RPMI8226 (cell line): Measurements from ENCODE around the gene LHFPL3.
"Not testable (repeated sequence)": the region's sequence is repeated elsewhere in the genome, so short reads cannot be mapped to it uniquely, and the experiment has no call there.

Experiments used
- DNase-seq: peaks from one replicate; pipeline ENCODE4 v3.0.0-alpha.2; 2015

The LHFPL3 gene

DNA sequence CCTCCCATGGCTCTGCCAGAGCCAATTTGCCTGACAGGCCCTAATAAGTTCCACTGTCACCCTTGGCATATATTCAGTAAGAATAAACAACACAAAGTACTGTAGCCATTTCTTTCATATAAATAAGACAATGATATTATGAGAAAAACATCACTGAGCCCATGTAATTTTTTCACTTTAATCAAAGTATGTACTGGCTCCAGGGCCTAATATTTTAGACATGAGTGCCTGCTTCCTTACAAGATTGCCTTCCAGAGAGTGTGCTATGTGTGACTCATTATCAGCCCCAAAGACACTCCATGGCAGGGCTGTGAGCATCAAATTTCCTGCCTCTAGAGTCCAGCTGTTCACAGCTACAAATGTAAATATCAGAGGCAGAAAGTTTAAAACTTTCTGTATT is 297.6 kb downstream of the LHFPL3 start:
- no peak for DNase-seq

DNA sequence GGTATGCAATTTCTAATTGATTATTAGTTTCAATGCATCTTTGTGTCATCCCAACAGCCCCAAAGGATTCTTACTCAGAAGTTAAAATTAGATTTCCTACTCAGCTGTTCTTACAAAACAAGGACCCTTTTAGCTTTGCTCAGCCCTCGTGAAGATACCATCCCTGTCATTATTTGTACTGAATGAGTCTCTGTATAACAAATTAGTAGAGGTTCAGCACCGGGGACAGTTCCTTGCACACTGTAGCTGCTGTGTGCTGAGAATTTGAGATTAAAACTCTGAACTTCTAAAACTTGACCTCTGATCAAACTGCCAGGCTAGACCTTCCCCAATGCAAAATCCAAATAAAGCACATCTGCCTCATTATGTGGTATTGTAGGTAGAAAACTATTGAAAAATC is 299.1 kb downstream of the LHFPL3 start:
- peak; percentile 55 for DNase-seq

DNA sequence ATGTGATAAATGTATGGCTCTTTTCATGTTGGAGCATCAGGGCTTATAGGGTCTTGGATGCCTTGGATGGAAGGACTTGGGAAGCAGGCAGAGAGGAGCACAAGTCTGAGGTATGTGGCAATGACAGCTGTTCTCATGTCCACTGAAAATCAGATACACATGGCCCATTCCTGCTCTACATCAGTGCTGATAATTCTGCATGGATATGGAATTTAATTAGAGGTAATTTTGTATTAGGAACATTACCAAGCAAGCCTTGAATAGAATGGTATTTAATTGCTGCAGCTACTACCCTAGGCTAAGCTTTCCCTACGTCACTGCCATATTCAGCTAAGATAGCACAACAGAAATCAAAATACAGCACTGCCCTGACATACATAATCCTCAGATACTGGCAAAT is 299.6 kb downstream of the LHFPL3 start:
- DNase-seq, result no peak

DNA sequence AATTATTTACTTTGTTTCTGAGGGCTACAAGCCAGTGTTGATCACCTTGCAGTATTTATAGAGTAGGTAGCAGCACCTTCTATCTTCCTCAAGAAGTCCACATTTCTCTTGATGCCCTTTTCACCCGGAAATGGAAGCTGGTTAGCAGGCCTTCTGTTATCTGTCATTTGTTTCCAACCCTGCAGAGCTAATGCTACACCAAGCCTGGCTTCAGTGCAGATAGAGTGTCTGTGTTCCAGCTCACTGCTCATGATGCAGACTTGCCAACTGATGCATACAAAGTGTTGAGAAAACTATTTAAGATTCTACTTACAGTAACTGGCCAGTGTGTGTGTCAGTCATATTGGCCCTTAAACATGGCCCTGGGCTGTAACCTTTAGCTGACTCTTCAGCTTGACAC is 301.0 kb downstream of the LHFPL3 start:
- no peak for DNase-seq

DNA sequence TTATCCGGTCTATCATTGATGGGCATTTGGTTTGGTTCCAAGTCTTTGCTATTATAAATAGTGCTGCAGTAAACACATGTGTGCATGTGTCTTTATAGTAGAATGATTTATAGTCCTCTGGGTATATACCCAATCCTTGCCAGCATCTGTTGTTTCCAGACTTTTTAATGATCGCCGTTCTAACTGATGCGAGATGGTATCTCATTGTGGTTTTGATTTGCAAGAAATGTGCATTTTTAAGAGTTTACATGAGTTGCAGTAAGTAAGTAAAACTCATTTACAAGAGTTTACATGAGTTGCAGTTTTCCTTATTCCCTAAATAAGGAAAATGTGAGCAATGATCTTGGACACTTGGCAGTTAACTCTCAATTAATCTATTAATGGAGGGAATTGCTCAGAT is 312.1 kb downstream of the LHFPL3 start:
- no peak for DNase-seq

DNA sequence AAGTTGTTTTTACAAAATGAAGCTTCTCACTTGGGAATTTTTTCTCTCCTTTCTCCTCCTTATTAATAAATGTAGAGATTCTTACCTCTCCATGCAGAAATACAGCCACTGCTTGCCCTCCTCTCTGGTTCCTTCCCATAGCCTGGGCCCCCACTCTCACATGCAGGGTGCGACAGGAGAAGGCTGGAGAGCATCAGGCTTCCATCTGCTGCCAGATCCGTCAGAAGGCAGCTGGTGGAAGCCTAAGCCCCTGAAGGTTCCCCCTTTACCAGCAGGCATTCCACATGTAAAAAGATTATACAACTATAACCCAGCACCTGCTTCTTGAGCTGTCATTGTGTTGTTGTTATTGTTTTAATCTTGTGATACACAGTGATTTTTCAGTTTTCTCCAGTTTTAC is 314.2 kb downstream of the LHFPL3 start:
- DNase-seq, result no peak

DNA sequence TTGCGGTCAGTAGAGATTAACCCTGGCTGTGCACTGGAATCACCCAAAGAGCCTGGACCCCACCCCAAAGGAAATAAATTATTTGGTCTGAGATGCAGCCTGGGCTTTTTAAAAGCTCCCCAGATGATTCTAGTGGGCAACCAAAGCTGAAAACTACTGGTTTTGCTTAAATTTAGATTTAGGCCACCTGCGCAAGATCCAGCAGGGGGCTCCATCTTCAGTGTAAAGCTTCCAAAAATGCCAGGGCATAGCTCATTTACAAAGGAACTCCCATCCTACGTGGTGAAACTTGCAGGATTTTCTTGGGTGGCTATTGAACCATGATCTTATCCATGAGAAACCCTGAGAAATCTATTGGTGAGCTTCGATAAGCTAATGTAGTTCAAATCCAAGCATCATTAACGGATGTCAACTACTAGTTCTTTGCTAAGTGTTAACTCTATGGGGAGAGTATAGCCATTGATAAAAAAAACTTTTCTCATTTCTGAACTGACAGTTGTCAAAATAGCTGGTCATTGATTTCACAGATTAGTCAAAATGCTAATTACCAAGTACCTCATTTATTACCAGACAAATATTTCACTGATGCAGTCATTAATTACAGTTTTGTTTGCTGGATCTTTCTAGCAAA is 315.3 kb downstream of the LHFPL3 start:
- peak; percentile 46 for DNase-seq

DNA sequence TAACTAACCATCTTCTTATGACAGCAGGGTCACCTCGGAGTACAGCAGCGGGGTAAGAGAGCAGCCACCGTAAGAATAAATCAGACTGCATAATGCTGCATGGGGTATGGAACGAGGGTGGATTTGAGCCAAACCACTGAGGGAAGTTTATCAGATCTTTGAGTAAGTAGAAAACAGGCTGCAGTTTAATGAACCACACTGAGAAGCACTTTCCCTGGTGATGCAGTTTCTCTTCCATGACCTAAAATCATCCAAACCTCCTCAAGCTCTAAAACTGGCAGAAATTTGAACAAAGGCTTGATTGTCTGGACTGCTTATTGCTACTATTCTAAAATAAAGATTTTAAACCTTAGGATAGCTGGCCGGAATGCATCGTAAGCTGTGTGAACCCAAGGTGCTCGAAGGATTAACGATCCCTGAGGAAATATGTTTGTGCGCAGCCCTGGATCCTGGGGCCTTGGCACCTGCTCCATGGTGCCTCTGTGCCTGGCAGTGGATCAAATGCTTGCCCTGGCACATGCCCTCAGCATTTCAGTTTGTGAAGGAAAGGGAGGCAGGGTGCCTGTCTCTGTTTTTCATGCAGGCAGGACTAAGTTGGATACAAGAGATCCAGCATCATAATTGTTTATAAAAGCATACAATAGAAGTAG is 322.7 kb downstream of the LHFPL3 start:
- DNase-seq, result no peak

DNA sequence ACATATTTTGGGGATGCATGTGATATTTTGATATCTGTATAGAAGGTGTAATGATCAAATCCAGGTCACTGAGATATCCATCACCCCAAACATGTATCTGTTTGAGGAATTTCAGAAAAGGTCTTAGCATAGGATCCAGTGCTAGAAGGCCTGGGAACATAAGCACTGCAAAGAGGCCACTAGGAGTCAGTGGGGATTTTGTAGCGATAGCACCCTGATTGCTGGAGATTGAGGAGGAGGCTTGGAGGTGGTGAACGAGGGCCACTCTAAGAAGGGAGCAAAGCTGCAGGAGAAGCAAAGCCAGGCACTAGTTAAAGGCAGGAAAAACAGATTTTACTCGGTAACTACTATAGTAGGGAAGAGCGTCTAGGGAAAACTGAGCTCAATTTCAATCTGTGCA is 324.0 kb downstream of the LHFPL3 start:
- DNase-seq, result no peak

DNA sequence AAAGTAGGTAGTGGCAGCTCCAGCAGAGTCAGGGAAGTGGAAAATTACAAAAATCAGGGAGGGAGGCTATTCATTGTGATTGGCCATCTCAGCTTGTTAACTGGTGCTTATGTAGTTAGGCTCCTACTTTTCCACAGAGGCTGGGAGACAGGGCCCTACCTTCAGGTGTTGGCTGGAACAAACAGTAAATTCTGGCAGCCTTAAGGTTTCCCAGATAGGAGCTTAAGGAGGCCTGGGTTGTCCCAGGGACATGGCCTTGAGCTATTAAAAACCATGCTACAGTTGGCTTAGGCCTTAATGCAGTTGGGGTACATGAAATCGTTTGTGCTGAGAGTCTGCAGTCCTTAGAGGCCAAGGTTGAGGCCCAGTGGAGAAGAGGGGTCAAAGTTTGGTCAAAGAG is 324.5 kb downstream of the LHFPL3 start:
- no peak for DNase-seq

DNA sequence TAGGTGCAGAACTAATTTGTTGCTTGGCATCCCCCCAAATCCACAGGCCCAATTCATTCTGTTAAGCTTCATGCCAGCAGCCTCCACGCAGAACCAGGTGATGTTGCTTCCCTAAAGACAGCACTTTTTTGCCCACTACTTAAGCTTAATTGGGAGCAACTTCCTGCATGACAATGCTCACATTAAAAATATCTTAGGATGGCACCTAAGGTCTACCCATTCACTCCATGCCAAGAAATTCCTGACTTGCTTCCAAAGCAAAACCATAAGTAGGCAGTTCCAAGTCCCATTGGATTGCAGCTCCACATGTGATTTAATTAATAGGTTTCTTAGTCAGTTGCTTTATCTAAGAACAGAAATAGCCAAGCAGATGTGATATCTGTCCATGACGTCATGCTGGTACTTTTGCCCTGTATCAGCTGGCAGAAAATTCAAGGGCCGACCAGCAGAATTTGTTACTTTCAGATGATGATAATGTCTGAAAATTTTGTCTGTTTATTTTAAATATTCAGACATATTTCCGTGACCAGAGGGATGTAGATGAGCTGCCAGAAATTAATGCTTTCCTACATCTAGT is 325.5 kb downstream of the LHFPL3 start:
- DNase-seq, result no peak

DNA sequence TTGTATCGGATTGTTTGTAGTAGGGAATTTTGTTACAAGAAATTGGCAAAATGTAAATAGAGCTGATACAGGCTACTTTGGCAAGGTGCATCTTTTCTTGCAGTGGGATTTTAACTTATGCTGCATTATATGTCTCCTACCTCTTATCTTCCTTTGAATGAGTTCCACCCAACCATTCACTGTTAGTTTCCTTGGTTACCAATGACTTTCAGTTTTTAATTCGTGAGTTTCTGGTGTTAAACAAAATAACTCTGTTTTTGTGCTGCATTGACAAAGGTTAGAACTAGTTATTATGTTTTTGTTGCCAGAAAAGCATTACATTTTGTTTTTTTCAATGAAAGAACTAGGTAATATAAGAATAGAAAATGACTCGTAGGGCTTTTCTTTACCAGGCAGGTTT is 327.2 kb downstream of the LHFPL3 start:
- no peak for DNase-seq

DNA sequence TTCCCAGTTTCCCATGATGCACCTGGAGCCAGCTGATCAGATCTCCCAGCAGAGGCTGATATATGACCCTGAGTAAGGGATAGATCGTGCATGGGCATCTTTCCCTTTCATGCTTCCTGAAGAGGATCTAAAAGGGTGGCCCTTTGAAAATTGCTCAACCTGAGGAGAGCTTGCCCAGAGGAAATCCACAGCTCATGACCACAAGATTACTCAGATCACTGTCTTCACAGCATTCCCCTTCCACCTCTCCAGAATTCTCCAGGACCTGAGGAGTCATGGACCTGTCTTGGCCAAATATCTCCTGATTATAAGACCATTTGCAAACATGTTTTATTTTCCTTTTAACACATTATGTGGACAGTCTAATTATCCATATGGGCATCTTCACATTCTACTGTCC is 328.1 kb downstream of the LHFPL3 start:
- no peak for DNase-seq

DNA sequence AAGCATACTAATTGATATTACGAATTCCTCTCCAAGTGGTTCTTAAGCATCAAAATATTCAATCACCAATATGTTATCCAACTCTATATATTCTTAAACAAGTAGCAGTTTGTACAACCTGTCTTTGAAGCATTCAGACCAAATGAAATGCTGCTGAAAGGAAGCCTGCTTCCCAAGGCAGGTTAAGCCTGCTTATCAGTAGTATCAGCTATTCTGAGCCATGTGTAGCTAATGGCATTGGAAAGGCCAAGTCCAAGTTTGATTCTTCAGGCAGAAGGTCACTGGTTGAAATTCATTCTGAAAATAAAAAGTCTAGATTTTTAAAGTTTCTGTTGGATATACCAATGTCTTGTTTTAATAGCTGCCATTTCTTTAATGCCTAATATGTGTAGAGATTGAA is 328.7 kb downstream of the LHFPL3 start:
- no peak for DNase-seq

DNA sequence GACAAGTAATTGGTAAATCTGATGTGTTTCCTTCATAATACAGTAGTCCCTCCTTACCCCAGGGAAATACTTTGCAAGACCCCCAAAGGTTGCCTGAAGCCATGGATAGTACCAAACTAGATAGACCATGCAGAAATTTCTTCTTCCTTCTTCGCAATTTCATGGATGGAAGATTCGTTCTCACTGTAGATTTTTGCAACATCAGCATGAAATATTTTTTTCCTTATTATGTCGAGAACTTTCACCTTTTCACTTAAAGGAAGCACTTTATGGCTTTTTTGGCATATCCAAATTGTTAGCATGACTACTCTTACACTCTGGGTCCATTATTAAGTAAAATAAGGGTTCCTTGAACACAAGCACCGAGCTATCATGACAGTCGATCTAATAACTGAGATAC is 333.2 kb downstream of the LHFPL3 start:
- DNase-seq, result no peak

DNA sequence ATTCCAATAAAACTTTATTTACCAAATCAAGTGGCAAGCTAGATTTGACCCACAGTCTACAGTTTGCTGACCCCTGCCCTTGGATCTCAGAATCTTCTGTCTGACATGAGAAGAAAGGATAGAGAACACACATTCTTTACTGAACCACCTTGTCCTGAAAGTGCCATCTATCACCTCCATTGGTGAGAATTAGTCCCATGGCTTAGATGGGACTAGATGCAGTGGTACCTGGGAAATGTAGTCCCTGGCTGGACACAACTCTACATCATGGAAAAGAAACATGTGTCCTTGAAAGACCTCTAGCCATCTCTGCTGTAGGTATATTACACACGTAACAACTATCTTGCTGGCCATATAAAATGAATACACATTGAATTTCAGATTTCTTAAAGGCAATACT is 336.2 kb downstream of the LHFPL3 start:
- DNase-seq, result no peak

DNA sequence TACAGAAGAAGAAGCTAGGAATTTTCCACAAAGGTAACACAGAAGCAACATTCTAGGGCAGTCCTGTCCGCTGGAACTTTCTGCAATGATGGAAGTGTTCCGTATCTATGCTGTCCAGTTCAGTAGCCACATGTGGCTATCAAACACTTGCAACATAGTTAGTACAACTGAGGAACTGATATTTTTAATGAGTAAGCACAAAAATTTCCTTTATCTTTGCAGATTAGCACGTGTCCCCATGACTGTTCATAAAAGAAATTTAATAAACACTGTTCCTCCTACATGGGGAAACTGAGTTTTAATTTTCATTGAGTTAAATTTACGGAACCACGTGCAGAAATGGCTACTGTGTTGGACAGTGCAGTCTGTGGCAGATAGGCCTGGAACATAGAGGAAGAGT is 349.2 kb downstream of the LHFPL3 start:
- no peak for DNase-seq

DNA sequence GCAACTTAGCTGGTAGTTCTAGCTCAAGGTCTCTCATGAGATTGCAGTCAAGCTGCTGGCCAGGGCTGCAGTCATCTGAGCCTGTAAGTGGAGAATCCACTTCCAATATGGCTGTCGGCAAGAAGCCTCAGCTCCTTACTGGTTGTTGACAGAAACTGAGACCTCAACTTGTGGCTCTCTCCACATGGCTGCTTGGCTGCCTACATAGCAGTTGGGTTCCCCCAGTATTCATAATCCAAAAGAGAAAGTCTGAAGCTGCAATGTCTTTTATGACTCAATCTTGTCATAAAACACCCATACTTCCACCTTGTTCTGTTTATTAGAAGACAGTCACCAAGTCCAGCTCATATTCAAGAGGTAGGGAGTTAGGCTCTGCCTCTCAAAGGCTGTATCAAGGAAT is 350.7 kb downstream of the LHFPL3 start:
- DNase-seq, result no peak

DNA sequence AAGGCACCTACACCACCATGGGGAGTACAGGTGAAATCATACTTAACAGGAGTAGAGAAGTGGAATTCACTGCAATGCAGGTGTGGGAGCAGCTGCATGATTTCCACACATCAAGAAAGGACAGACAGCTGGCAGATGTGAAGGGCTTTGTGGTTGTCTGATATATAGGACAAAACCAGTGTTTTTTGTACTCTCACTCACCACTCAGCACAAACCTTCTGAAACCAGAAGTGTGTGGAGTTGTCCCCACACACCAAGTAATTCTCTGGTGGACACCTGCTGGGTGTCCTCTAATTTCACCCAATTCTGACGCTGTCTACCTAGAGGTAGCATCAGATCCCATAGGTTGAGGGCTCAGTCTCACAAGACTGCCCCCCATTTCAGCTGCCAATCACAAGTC is 357.9 kb downstream of the LHFPL3 start:
- DNase-seq, result no peak

DNA sequence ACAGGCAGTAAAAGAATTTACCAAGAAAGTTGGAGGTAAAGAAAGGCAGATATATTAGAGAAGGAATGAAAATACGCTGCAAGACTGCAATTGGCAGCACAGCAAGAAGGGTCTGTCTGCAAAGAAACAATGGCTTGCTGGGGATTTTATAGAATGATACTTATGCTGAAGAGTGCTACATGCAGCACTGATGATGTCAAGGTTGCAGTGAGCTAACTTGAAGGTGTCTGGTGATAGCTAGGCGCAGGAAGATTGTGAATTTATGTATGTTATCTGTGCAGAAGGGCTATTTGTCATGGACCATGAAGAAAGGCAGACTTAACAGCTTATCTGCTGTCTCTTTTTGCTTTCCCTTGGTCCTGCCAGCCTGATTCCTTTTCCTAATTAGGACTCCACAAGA is 366.3 kb downstream of the LHFPL3 start:
- DNase-seq, result no peak

DNA sequence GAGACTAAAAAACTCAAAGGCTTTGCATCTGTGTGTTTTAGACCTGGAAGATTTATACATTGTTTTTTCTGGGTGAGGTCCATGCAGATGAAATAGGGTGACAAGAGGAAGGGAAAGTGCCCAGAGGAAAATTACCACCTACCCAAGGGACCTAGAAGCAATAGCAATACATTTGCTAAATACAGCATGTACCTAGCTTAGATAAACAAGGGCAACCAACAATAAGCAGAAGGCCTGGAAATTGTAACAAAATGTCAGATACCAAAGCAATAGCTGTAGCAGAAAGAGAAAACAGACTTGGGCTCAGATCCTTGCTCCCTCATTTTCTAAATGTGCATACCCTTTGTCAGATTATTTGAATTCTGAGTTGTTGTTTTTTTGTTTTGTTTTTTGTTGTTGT is 367.2 kb downstream of the LHFPL3 start:
- DNase-seq, result no peak

DNA sequence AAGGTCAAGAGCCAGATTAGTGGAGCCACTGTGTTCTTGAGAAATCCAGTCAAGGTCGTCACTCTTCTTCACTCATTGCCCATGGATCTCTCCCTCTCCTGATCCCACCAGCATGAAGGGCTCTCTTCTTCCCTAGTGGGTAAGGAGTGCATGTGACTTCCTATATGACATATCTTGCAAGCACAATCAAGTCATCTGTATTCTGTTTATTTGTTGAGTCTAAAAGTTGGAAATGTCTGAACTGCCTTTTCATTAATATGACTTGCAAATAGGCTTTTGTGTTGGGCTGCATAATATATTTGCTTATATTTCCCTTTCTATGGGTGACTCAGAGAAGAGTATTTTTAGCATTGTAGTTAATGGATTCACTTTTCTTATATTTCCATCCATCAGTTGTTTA is 371.9 kb downstream of the LHFPL3 start:
- DNase-seq, result no peak

DNA sequence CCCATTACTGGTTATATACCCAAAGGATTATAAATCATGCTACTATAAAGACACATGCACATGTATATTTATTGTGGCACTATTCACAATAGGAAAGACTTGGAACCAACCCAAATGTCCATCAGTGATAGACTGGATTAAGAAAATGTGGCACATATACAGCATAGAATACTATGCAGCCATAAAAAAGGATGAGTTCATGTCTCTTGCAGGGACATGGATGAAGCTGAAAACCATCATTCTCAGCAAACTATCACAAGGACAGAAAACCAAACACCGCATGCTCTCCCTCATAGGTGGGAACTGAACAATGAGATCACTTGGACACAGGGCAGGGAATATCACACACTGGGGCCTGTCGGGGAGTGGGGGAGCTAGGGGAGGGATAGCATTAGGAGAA is 392.6 kb downstream of the LHFPL3 start:
- not testable (repeated sequence) for DNase-seq

DNA sequence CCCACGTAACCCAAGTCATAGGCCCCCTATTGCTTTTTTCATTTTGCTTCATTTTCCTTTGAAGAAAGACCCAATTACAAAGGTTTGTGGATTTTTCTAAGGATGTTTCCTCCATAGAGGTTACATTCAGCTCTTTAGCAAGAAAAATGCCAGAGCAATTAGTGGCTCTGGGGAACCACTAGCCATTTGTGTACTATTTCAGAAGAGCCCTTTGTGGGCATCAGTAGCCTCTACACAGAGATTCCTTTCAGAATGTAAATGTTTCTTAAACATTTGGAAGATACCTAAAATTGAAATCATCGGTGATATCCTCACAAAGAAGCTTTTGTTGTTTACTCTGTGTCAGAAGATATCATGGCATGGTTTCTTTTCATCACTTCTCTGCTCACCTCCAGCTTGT is 394.6 kb downstream of the LHFPL3 start:
- no peak for DNase-seq

DNA sequence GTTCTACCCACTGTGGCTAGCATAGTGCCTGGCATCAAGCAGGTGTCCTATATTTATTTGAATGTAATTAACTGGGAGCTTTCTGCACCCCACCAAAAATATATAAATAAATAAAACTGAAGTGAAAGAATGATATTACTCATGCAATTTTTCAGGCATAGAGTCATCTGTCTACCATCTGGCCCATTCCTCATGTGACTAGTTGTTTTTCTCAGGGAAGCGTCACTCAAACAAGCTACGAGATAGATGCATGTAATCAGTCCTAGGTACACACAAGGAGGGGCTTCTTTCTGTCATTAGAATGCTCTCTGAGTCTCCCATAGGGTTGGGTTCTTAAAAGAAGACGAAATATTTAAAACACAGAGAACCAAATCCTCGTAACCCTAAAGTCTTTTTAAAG is 430.1 kb downstream of the LHFPL3 start:
- no peak for DNase-seq
